GM19239 (cell line): ENCODE data around the gene YIF1B.
A peak's percentile ranks its signal among the peaks of the same experiment; 100 is the strongest.
"Not testable (repeated sequence)": the region's sequence is repeated elsewhere in the genome, so short reads cannot be mapped to it uniquely, and the experiment has no call there.

ENCODE experiments used
- DNase-seq: peaks from one replicate; pipeline ENCODE4 v3.0.0; 2011; ENCODE audit warnings: low spot score; ENCODE audit not compliant: insufficient read length
- FAIRE-seq: peaks from 2 replicates; lab custom pipeline; 2011; peaks lifted over from hg19 to GRCh38; lab: Jason Lieb, UNC

YIF1B gene, protein sequence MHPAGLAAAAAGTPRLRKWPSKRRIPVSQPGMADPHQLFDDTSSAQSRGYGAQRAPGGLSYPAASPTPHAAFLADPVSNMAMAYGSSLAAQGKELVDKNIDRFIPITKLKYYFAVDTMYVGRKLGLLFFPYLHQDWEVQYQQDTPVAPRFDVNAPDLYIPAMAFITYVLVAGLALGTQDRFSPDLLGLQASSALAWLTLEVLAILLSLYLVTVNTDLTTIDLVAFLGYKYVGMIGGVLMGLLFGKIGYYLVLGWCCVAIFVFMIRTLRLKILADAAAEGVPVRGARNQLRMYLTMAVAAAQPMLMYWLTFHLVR

DNA sequence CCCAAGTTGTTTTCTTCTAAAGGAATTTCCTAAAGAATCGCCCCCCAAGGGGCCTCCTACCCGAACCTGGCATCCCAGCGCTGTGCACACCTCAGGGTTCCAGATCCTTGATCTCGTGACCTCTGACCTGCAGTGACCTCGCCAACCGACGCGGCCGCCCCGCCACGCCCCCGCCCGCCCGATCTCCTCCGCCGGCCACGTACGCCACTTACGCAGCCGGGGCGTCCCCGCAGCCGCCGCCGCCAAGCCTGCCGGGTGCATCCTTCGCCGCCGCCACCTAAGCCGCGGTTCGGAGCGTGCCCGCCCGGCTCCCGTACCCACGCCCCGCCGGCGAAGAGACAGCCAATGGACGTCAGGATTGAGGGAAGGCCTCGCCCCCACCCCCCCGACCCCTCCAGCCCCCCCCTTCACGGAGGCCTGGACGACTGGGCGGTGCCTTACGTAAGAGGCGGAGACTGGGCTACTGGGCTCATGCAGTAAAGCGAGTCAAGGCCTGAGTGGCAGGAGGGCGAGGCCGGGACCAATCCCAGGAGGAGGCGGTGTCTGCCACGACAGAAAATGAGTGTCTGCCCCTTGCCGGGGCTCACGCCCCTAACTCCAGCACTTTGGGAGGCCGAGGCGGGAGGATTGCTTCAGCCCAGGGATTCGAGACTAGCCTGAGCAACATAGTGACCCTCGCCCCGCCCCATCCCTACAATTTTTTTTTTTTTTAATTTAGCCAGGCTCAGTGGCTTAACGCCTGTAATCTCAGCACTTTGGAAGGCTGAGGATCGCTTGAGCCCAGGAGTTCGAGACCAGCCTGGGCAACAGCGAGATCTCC is at the start of gene YIF1B:
TSS of gene YIF1B (minus strand) at position 291 of the 820 bp plus-strand sequence. CDS start at position 261, 30 bp downstream.
- FAIRE-seq: peak; percentile 87

DNA sequence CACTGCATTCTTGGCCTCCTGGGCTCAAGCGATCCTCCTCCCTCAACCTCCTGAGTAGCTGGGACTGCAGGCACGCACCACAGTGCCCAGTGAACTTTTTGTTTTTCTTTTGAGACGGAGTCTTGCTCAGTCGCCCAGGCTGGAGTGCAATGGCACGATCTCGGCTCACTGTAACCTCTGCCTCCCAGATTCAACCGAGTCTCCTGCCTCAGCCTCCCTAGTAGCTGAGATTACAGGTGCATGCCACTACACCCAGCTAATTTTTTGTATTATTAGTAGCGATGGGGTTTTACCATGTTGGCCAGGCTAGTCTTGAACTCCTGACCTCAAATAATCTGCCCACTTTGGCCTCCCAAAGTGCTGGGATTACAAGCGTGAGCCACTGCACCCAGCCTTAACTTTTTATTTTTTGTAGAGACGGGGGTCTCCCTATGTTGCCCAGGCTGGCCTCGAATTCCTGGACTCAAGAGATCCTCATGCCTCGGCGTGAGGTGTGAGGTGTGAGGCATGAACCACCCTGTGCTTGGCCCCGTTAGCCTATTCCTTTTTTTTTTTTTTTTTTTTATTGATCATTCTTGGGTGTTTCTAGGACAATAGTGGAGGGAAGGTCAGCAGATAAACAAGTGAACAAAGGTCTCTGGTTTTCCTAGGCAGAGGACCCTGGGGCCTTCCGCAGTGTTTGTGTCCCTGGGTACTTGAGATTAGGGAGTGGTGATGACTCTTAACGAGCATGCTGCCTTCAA is 47.4 kb upstream of the YIF1B start:
- not testable (repeated sequence) for FAIRE-seq, DNase-seq

More for the DNA sequence above, at the start of gene YIF1B:
- peak; percentile 98 for DNase-seq

DNA sequence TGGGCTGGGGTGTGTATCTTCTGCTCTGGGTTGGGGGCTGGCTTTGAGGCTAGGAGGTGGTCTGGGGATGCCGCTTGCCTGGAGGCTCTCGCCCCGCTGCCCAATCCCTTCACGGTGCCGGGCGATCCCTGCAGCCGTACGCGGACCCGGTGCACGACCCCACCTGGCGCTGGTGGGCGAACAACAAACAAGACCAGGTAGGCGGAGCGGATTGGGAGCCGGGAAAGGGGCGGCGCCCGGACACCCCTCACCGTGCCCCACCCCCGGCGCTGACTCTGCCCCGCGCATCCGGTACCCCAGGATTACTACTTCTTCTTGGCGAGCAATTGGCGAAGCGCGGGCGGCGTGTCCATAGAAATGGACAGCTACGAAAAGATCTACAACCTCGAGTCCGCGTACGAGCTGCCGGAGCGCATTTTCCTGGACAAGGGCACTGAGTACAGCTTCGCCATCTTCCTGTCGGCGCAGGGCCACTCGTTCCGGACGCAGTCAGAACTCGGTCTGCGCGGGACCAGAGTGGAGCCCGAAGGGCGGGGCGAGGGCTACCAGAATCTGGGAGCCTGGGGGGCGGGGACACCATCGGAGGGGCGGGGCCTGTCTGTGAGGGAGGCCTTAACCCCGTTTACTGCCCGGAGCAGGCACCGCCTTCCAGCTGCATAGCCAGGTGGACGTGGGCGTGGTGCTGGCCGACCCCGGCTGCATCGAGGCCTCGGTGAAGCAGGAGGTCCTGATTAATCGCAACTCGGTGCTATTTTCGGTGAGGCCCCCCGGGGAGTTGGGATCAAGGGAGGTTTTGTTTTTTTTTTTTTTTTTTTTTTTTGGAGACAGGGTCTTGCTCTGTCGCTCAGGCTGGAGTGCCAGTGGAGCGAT is 46.6 kb upstream of the YIF1B start:
- DNase-seq: peak; percentile 79

DNA sequence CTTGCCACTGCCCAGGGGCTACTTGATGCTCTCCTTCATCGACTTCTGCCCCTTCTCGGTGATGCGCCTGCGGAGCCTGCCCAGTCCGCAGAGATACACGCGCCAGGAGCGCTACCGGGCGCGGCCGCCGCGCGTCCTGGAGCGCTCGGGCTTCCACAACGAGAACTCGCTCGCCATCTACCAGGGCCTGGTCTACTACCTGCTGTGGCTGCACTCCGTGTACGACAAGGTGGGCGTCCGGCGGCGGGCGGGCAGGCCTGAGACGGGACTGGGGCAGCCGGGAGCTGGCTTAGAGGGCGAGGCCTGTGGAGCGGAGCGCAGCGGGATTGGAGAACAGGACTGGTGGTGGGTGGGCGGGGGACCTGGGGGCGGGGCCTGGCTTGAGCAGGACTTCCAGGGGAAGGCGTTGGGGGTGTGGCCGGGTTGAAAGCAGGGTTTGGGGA is 45.9 kb upstream of the YIF1B start:
- FAIRE-seq: no peak
- DNase-seq: peak; percentile 66

More for the DNA sequence above, 46.6 kb upstream of the YIF1B start:
- FAIRE-seq: peak; percentile 78

DNA sequence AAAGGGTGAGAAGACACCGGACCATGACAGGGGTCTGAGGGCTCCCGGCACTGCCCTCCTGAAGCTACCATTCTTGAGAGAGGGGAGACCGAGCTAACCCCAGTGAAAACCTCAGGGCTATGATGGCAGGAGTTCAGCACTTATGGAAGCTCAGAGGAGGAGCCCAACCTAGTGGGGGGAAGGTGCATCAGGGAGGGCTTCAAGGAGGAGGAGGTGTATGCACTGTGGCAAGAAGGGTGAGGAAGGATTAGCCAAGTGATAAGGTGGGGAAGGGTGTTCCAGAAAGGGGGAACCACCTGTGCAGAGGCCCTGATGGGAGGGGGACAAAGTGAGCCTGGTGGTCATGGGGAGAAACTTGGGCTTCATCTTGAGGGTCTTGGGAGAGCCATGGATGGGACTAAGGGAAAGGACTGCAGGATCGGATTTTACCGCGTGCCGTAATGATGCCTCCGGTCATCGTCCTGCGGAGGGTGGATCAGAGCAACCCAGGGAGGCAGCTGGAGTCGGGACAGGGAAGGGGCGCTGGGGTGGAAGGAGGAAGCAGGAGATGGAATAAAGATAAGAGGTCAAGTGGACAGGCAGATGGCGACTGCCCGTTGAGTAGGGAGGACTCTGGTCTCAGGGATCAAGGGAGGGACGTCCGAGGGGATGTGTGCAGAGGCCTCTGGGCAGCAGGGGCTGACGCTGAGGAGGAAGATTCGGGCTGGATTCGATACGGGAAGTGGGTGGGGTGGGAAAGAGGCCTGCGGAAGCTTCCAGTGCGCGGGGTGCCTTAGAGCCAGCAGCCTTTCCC is 45.3 kb upstream of the YIF1B start:
- no peak for DNase-seq
- FAIRE-seq: no peak

DNA sequence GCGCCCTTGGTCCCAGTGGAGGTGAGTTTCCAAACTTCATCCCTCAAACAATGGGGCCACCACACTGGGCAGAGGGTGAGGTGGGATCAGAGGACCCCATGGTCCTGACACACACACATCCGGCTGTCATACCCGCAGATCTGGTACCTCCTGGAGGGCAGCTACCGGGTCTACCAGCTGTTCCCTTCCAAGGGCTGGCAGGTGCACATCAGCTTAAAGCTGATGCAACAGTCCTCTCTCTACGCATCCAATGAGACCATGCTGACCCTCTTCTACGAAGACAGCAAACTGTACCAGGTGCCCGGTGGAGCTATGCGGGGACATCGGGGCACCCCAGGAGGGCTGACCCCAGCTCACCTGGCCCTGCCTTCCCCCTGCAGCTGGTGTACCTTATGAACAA is 44.6 kb upstream of the YIF1B start:
- DNase-seq (no peak), FAIRE-seq (no peak)

DNA sequence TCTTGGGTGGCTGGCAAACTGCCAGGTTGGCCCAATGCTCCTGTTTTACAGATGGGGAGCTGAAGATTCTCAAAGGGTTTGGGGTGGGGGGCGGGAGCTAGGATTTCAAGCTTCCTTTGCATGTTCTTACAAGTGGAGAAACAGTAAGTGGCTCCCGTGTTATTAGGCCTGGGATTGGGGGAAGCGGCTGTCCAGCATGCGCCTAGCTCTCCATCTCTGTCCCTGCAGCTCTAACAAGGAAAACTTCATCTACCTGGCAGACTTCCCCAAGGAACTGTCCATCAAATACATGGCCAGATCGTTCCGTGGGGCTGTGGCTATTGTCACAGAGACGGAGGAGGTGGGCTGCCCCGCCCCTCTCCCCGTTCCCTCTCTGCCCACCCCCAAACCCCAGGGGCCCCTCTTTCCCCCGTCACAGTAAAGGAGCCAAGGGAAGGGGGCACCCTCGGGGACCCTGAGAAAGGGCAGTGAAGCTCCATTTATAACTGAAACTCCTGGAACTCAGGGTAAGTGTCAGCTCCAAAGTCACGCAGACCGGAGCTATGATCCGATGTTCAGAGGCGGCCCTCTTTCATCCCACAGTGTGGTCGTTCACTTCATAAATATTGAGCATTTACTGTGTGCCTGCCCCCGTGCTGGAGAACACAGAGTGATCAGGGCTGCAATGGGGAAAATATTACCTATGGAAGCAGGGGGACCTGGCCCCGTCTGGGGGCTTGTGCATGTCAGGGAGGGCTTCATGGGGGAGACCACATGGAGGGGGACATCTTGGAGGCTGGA is 43.7 kb upstream of the YIF1B start:
- no peak for FAIRE-seq

DNA sequence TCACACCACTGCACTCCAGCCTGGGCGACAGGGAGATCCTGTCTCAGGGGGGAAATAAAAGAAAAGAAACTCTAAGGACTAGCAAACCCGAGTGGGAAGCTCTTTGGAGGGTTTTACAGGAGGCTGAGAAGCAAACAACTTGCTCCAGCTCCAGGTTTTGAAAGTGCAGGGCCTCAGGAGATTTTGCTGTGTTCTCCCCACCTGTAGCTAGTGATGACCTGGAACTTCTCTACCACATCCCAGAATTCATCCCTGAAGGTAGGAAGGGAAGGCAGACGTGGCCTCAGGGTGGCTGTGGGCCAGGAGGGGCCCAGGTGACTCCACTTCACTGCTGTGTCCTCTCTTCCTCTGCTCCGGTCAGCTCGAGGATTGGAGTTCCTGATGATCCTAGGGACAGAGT is 42.3 kb upstream of the YIF1B start:
- DNase-seq (no peak), FAIRE-seq (no peak)

More for the DNA sequence above, 43.7 kb upstream of the YIF1B start:
- DNase-seq: no peak

DNA sequence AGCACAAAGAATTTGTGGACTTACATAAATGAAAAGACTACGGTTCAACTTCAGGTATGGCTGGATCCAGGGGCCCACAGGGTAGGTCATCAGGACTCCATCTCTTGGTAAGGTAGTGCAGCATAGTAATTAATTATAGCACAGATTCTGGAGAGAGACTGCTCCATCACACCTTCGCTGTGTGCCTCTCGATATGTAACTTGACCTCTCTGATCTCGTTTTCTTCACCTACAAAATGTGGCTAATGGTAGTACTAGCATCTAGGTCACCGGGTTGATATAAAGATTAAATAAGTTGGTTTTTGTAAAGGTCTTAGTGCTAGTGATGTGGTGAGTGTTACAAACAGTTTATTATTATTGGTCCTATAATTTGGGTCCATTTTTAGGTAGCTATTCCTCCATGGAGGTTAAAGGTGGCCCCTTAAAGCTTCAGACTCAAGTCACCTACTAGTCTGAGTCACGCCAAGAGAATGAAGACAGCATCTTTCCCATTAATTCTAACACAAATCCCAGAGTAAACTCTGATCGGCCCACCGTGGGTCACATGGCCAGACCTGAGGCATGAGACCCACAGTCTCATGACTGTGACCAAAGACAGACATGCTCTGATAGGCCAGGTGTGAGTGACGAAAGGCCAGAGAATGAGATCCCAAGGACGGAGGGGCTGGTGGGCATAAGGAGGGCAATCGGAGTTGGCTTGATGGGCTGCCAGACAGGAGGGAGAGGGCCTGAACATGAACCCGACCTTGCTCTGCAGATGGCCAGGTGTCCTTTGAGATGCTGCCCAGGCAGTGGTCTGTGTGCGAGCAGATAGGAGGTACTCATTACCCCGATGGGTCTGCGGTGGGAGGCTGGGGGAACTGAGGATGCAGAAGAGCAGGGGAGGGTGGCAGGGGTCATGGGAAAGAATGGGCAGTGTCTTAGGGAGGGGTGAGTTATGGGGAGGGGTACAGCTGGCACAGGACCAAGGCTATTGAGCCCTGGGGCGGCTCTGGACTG is 40.3 kb upstream of the YIF1B start:
- no peak for FAIRE-seq
- no peak for DNase-seq

DNA sequence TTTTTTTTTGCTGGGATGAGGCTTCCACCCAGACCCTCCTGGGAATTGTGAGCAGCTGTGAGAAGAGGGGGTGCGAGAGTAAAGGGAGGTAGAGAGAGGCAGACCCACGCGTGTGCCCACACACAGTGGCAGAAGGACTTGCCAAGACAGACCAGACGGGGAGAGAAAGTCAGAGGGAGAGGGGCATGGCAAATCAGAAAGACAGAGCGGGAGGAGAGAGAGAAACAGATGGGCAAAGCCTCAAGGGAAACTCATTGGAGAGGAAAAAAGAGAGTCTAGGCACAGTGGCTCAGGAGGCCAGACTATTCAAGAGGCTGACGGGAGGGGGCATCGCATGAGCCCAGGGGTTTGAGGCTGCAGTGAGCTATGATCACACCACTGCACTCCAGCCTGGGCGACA is 36.9 kb upstream of the YIF1B start:
- DNase-seq: no peak

DNA sequence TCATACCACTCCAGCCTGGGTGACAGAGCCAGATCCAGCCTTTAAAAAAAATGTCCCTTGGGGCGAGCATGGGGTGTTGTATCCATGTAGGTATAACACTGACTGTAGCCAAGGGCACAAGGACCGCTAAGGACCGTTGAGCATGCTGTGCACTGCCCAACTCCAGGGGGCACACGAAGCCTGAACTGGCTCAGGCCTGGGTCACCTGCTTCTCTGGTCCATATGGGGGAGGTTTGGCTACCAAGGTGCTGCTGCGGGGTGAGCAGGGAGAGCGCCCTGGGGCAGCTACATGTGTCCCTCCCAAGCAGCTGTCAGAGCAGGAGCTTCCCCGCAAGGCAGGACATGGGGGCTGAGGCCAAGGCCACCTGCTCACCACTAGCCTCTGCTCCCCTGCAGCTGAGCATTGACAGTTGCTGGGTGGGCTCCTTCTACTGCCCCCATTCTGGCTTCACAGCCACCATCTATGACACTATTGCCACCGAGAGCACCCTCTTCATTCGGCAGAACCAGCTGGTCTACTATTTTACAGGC is 36.2 kb upstream of the YIF1B start:
- DNase-seq (no peak), FAIRE-seq (no peak)

More for the DNA sequence above, 36.9 kb upstream of the YIF1B start:
- FAIRE-seq: no peak

DNA sequence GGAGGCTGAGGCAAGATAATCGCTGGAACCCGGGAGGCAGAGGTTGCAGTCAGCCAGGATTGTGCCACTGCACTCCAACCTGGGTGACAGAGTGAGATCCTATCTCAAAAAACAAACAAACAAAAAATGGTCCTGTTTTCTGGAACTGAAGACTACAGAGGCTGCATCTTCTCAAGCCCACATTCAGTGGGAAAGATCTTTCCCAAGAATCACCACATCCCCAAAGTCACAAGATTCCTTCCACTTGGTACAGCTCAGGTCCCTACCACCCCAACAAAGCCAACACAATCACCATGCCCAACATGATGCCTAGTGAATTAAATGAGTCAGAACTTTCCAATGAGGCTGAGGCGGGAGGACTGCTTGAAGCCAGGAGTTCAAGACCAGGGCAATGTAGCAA is 35.1 kb upstream of the YIF1B start:
- no peak for DNase-seq
- FAIRE-seq: no peak

DNA sequence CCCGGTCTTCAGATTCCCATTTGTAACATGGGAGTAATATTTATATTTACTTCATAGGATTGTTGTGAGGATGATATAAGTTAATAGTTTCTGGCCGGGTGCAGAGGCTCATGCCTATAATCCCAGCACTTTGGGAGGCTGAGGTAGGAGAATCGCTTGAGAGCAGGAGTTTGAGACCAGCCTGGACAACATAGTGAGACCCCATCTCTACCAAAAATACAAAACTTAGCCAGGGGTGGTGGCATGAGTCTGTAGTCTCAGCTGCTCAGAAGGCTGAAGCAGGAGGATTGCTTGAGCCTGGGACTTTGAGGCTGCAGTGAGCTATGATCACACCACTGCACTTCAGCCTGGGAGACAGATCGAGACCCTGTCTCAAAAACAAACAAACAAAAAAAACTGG is 31.1 kb upstream of the YIF1B start:
- FAIRE-seq: no peak
- no peak for DNase-seq

DNA sequence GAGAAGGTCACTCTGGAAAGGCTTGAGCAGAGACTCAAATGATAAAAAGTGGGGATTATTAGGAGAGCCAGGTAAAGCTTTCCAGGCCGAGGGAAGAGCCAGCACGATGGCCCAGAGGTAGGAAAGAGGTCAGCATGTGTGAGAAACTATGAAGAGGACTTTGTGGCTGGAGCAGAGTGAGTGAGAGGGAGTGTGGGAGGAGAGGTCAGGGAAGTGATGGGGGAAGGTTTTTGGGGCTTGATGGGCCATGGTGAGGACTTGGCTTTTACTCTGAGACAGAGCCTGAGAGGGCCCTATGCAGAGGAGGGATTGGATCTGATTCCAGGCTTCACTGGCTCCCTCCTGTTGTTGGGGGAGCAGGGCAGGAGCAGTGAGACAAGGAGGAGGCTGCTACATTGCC is 25.2 kb upstream of the YIF1B start:
- DNase-seq (no peak), FAIRE-seq (no peak)

DNA sequence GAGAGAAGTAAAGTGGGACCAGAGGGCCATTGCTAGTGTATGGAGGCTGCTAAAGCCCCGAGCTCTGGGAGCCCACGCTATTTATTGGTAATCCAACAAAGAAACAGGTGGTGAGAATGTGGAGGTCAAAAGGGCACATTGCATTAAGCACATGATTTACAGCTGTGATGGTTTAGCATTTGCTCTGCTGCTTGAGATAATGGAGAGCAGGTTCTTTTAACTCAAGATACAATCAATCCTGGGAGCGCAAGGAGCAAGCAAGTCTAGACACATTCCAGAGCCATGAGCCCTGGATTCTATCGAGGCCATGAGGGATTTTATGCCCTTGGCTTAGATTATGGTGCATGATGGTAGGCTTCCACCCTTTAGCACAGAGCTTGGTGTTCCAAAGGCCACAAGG is 23.3 kb upstream of the YIF1B start:
- DNase-seq, FAIRE-seq: not testable (repeated sequence)

DNA sequence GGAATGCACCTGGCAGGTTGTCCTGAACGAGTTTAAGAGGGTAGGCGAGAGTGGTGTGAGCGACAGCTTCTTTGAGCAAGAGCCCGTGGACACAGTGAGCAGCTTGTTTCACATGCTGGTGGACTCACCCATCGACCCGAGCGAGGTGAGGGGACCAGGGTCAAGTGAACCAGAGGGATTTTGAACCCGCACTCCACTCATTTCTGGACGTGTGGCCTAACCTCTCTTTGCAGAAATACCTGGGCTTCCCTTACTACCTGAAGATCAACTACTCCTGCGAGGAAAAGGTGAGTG is 21.6 kb upstream of the YIF1B start:
- no peak for FAIRE-seq

More for the DNA sequence above, 21.6 kb upstream of the YIF1B start:
- no peak for DNase-seq
